Ishikawa (cell line): ENCODE results near the gene SLC43A1.

ENCODE experiments used
- CEBPB ChIP-seq: IDR thresholded peaks from 2 replicates; pipeline ENCODE4 v1.6.1; 2012
- CREB1 ChIP-seq: IDR thresholded peaks from 2 replicates; pipeline ENCODE4 v1.6.1; 2012; ENCODE audit warnings: low read depth
- EGR1 ChIP-seq: IDR thresholded peaks from 2 replicates; pipeline ENCODE4 v1.6.1; 2012
- EP300 ChIP-seq: IDR thresholded peaks from 2 replicates; pipeline ENCODE4 v1.6.1; 2012; ENCODE audit warnings: borderline replicate concordance
- FOXM1 ChIP-seq: IDR thresholded peaks from 2 replicates; pipeline ENCODE4 v1.6.1; 2012; ENCODE audit warnings: low read depth, borderline replicate concordance
- NFIC ChIP-seq: IDR thresholded peaks from 2 replicates; pipeline ENCODE4 v1.6.1; 2012
- RAD21 ChIP-seq: IDR thresholded peaks from 2 replicates; pipeline ENCODE4 v1.6.1; 2012; ENCODE audit warnings: low read depth
- TAF1 ChIP-seq: IDR thresholded peaks from 2 replicates; pipeline ENCODE4 v1.6.1; 2012; ENCODE audit warnings: low read depth, mild to moderate bottlenecking
- TCF12 ChIP-seq: IDR thresholded peaks from 2 replicates; pipeline ENCODE4 v1.6.1; 2012; ENCODE audit warnings: low read depth
- TEAD4 ChIP-seq: IDR thresholded peaks from 2 replicates; pipeline ENCODE4 v1.6.1; 2012
- YY1 ChIP-seq: IDR thresholded peaks from 2 replicates; pipeline ENCODE4 v1.6.1; 2012; ENCODE audit warnings: low read depth
- ZBTB7A ChIP-seq: IDR thresholded peaks from 2 replicates; pipeline ENCODE4 v1.6.1; 2012; ENCODE audit warnings: low read depth
- TF ChIP-seq, protein P1 (sequence below): IDR thresholded peaks from 2 replicates; pipeline ENCODE4 v1.6.1; 2012
- TF ChIP-seq, protein P2 (sequence below): IDR thresholded peaks from 2 replicates; pipeline ENCODE4 v1.6.1; 2012
- TF ChIP-seq, protein P3 (sequence below): IDR thresholded peaks from 2 replicates; pipeline ENCODE4 v1.6.1; 2012; ENCODE audit warnings: low read depth, mild to moderate bottlenecking

SLC43A1 gene

DNA sequence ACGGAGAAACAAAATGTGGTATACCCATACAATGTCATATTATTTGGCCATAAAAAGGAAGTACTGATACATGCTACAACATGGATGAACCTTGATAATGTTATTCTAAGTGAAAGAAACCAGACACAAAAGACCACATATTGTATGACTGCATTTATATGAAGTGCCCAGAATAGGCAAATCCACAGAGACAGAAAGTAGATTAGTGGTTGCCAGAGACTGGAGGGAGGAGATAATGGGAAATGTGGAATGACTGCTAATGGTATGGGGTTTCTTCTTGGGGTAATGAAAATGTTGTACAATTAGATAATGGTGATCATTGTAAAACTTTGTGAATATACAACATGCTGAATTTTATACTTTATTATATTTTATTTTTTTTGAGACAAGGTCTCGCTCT lies 5.6 kb upstream of the SLC43A1 start:
- TF ChIP-seq RAD21 (no peak), EGR1 (no peak), FOXM1 (no peak), EP300 (no peak), NFIC (no peak), TCF12 (no peak)
- TF ChIP-seq, protein P1, sequence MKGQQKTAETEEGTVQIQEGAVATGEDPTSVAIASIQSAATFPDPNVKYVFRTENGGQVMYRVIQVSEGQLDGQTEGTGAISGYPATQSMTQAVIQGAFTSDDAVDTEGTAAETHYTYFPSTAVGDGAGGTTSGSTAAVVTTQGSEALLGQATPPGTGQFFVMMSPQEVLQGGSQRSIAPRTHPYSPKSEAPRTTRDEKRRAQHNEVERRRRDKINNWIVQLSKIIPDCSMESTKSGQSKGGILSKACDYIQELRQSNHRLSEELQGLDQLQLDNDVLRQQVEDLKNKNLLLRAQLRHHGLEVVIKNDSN = no peak
- TF ChIP-seq, protein P2, sequence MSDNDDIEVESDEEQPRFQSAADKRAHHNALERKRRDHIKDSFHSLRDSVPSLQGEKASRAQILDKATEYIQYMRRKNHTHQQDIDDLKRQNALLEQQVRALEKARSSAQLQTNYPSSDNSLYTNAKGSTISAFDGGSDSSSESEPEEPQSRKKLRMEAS = no peak

DNA sequence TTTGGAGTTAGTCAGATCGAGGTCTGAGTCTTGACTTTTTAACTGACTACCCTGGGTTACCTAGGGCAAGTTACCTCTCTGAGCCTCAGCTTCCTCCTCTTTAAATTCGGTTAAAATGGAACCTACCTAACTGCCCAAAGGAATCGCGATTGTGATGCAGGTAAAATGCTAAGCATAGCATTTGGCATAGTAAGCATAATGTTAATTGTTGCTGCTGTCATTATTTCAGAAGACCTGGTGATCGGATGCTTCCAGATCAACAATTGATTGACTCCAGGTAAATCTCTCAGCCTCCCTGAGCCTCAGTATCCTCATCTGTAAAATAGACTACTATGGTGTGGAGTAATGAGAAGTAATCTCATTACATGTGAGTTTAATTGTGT lies 550 bp upstream of the SLC43A1 start:
- TF ChIP-seq, protein P3, sequence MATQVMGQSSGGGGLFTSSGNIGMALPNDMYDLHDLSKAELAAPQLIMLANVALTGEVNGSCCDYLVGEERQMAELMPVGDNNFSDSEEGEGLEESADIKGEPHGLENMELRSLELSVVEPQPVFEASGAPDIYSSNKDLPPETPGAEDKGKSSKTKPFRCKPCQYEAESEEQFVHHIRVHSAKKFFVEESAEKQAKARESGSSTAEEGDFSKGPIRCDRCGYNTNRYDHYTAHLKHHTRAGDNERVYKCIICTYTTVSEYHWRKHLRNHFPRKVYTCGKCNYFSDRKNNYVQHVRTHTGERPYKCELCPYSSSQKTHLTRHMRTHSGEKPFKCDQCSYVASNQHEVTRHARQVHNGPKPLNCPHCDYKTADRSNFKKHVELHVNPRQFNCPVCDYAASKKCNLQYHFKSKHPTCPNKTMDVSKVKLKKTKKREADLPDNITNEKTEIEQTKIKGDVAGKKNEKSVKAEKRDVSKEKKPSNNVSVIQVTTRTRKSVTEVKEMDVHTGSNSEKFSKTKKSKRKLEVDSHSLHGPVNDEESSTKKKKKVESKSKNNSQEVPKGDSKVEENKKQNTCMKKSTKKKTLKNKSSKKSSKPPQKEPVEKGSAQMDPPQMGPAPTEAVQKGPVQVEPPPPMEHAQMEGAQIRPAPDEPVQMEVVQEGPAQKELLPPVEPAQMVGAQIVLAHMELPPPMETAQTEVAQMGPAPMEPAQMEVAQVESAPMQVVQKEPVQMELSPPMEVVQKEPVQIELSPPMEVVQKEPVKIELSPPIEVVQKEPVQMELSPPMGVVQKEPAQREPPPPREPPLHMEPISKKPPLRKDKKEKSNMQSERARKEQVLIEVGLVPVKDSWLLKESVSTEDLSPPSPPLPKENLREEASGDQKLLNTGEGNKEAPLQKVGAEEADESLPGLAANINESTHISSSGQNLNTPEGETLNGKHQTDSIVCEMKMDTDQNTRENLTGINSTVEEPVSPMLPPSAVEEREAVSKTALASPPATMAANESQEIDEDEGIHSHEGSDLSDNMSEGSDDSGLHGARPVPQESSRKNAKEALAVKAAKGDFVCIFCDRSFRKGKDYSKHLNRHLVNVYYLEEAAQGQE = no peak
- no peak for TF ChIP-seq TEAD4
- TF ChIP-seq TCF12 = no peak
- TF ChIP-seq CREB1 = no peak
- TF ChIP-seq, protein P2 = no peak

DNA sequence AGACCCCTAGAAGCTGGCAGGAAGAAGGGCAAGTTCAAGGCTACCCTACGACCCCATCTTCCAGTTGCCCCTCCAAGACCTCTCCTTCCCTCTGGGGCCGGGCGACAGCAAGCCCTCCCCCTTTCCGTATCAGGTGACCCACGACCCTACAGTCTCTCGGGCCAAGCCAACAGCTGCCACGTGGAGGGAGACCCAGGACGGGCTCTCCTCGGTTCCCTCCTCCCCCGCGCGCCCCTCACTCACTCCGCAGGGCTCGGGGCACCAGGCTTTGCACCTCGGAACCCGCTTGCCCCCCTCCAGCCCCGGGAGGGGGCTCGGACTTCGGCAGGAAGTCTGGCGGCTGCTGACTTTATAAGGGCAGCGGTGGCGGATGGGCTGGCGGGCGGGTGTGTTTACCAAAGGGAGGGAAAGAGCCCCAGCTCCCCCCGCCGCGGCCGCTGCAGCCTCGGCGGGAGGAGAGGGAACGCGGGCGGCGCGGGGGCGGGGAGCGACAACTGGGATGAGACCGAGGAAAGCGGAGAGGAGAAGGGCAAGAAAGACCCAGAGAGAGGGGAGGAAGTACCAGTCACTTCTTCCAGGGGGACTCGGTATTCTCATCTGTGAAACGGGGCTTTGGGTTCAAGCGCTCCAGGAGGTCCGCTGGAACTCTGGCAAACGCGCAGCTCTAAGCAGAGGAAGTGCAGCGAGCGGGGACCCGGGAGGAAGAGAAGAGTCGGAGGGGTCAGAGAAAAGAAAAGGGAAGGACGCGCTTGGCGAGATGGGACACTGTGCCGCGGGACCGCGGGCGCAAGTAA lies 767 bp downstream of the SLC43A1 start:
- no peak for TF ChIP-seq YY1
- TF ChIP-seq, protein P2 = peak; percentile 23; the same call in 1 of the 2 replicates
- TF ChIP-seq TEAD4 = no peak
- no peak for TF ChIP-seq EP300
- TF ChIP-seq, protein P1 = no peak
- TF ChIP-seq ZBTB7A = 0 out of 2 replicates have a peak, but pooled peaks have one; percentile 17
- TF ChIP-seq CREB1 = no peak
- 0 out of 2 replicates have a peak, but pooled peaks have one; percentile 18 for TF ChIP-seq EGR1
- no peak for TF ChIP-seq CEBPB
- TF ChIP-seq, protein P3 = no peak
- no peak for TF ChIP-seq TCF12
- TF ChIP-seq TAF1 = no peak

DNA sequence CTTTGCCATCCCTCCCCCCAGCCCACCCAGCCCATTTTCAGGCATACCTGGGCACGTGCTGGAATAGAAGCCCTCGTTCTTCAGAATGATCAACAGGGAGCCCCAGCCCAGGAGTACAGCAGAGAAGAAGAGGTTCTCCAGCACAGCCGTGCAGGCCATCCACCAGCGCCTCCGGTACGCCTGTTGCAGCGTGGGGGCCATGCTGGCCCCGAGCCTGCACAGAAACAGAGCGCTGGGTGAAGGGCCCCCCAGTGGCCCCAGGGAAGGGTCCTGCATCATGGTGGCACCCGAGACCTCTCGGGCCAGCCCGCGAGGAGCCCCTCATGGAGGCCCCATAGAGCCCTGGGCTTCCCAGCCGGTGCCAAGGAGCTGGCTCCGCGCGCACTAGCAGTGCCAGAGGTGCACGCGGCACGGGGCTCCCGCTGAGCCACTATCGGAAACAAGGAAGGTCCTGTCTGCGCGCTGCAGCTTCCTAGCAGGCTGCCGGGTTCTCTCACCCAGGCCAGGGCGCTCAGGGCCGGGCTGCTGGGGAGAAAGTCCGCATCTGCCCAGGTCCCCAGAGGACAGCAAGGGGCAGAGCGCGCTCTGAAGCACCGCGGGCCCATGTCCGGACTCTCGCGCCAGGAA lies 1.5 kb downstream of the SLC43A1 start:
- no peak for TF ChIP-seq FOXM1
- no peak for TF ChIP-seq CREB1
- no peak for TF ChIP-seq EP300
- TF ChIP-seq RAD21 = no peak
- TF ChIP-seq ZBTB7A = no peak

DNA sequence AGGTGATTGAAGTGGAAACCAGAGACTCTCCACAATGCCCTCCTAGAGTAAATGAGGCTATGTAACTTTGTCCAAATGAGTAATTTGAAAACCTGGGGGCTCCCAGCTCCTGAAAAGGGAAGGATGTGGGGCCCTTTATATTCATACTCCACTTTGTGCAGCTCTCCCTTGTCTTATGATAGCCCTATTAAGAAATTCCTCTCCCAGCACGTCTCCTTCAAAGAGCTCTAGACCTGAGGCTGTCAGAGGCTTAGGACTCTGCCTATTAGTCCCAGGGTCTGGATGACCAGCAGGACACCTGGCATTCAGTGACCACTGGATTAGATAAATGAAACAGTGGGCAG lies 2.1 kb downstream of the SLC43A1 start:
- no peak for TF ChIP-seq EGR1
- TF ChIP-seq NFIC = no peak
- no peak for TF ChIP-seq TAF1
- no peak for TF ChIP-seq CEBPB
- TF ChIP-seq, protein P1 = no peak
- no peak for TF ChIP-seq FOXM1
- no peak for TF ChIP-seq TEAD4
- no peak for TF ChIP-seq CREB1
- TF ChIP-seq, protein P2 = no peak
- no peak for TF ChIP-seq YY1
- no peak for TF ChIP-seq RAD21
- TF ChIP-seq ZBTB7A = no peak
- TF ChIP-seq, protein P3 = no peak
- TF ChIP-seq EP300 = no peak
